HG03097 (cell line): ENCODE measurements around the gene ACTMAP.
"Not testable (repeated sequence)": the region's sequence is repeated elsewhere in the genome, so short reads cannot be mapped to it uniquely, and the experiment has no call there.

Source experiments
- ATAC-seq: cut with Tn5 transposase; IDR thresholded peaks from one replicate; pipeline ENCODE4 v1.9.1; 2021; ENCODE audit not compliant: unreplicated experiment, low FRiP score

Gene ACTMAP

DNA sequence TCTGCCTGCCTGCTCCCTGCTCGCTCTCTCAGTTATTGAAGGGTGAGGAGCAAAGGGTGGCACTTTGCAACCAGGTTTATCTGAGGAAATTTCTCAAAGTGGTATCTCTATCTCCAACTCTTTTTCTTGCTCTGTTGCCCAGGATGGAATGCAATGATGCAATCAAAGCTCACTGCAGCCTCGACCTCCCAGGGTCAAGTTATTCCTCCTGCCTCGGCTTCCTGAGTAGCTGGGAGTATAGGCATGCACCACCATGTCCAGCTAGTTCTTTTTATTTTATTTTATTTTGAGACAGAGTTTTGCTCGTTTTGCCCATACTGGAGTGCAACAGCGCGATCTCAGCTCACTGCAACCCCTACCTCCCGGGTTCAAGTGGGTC is 4.9 kb downstream of the ACTMAP start:
- no peak for ATAC-seq

- no peak for ATAC-seq
Measured at GRCh38 chr19:40744554-40745401, 5.5 kb downstream of the ACTMAP start.

DNA sequence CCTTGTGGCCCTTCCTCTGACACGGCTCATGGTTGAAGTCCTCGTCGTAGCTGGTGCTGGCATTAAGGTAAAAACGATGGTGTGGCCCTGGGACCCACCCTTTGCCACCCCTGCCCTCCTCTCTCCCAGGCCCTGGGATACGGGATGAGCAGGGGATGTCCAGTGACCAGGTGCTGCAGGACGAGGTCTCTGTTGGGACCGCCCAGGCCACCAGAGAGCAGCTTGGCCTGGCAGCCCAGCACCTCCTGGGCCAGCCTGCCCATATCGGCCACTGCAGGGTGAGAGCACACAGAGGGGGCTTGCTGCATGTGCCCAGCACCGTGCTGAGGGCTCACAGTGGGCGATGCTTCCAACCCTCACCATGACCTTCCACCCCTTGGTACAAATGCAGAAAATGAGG is 6.4 kb downstream of the ACTMAP start:
- ATAC-seq = no peak

- ATAC-seq = no peak
Measured at GRCh38 chr19:40742886-40743285, 7.4 kb downstream of the ACTMAP start.

DNA sequence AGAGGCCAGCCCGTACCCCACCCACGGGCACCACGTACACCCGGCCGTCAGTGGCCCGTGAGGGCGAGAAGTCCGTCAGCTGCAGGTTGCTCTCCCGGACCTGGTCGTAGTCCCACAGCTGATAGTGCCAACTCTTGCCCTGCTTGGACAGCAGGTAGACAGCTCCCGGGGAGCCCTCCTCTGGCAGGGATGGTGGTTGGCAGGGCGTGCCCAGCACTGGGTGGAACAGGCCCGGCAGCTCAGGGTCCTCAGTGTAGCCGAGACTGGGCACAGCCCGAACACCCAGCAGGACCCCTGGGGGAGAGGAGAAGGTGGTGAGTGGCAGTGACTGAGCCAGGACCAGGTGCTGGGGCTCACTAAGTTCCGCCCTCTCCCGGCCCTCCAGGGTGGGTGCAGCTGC is 7.8 kb downstream of the ACTMAP start:
- no peak for ATAC-seq

DNA sequence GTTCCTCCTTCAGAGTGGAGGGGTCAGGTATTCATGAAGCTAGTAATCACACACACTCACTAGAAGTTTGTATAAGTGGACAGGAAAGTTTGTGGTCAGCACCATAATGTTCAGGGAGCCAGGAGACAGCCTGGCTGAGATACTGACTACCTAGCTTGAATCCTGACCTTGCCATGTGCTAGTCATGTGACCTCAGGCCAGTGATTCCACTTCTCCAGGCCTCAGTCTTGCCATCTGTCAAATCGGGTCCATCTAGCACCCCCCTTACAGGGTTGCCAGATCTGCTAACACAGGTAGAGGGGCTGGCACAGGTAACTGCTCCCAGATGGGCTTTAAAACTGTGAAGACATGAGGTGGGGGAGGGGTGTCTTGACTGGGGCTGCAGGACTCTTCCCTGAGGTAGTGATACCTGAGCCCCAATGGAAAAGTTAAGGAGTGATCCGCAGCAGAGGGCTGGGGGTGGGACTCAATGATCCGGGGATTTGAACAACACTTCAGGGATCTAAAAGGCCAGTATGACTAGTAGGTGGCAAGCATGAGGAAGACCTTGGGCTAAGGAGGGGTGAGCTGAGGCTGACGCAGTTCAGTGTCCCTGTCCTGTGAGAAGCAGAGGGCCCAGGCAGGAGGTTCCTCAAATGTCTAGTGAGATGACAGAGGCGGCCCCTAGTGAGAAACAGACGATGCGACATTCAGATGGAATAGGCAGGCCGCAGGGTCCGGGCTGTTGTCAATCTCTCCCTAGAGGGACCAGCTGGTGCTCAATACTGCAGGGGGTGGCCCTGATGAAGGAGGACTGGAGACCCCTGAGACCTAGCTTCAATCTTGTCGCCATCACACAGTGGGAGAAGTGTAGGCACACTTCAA is 8.5 kb downstream of the ACTMAP start:
- no peak for ATAC-seq

- ATAC-seq = no peak
Measured at GRCh38 chr19:40740747-40741146, 9.5 kb downstream of the ACTMAP start.

DNA sequence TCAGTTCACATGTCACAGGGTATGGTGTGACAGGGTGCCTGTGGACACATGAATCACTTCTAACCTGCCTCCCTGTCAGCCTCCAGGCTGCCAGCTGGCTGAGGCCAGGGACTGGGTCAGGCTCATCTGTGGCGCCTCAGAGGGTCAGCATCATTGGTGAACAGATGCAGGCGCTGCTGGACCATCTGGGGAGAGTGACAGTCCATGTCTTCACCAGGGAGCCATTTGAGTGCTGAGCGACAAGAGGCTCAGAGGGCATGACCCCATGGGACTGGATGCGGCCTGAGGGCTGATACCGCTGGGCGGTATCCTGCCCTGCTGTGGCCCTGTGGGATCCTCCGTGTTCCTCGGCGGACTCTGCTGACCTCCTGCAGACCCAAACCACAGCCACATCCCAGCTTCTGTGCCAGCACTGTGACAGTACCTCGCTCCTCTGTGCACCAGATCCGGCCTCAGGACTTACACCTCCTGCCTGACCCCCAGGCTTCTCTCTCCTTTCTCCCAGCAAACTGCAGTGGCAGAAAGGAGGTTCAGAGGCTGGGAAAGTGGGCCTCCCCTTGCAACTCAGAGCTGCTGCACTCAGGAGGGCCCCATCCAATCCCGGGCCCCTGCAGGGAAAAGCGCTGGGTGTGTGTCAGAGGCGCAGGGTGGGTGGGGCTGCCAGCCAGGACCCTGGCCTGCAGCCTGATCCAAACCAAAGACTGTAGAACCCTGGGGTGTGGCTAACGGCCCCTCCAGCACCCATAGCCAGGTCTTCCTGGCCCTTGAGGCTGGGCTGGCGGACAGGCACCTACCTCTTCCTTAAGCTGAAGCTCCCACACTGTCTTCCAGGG is 10.2 kb downstream of the ACTMAP start:
- no peak for ATAC-seq

DNA sequence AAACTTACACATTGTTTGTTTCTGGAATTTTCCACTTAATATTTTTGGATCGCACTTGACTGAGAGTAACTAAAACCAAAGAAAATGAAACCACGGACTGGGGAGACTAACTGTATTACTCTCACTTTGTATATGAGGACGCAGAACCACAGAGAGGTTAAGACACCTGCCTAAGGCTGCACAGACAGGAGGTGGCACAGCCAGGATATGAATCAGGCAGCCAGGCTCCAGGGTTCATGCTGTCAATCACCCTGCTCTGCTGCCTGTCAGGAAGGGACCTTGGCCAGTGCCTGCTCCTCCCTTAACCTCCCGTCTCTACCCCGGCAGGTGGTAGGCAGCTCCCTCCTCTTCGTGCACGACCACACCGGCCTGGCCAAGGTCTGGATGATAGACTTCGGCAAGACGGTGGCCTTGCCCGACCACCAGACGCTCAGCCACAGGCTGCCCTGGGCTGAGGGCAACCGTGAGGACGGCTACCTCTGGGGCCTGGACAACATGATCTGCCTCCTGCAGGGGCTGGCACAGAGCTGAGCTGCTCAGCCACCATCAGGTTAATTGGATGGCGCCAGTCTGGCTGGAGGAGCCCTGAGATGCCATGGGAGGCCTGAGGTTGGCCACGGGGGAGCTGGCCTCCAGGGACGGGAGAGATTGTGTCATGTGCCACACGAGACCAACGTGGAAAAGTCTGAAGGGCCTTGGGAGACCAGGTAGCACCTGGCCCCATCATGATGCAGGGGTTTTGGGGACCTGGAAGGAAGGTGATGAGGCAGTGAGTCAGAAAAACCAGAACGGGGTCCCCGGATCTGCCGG is 11.0 kb downstream of the ACTMAP start:
- ATAC-seq = no peak

DNA sequence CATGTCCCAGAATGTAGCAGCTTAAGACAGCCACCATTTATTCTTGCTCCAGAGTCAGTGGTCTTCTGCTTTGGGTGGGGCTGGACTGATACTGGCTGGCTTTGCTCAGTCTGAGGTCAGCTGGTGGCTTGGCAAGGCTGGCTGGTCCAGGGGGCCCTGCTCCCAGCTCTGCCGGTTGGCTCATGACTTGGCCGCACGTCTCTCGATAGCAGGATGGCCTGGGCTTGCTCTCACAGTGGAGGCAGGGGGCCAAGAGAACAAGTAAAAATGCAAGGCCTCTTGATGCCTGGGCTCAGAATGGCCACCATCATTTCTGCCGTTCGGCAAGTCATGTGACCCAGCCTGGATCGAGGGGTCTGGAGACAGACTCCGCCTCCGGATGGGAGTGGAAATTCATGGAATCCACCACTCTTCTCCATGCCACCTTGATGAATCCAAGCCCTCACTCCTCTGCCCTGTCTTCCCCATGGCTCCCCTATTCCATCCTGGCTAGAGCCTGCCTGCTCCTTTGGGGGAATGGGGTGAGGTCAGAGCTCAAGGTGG is 13.1 kb downstream of the ACTMAP start:
- no peak for ATAC-seq

DNA sequence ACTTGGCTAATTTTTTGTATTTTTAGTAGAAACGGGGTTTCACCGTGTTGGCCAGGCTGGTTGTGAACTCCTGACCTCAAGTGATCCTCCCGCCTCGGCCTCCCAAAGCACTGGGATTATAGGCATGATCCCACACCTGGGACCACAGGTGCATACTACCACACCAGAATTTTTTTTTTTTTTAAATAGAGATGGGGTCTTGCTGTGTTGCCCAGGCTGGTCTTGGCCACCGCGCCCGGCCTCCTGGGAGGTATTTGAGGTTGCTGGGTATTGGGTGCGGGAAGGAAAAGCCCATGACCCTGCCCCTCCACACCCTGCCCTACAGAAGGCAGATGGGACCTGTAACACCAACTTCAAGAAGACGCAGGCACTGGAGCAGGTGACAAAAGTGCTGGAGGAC is 13.6 kb downstream of the ACTMAP start:
- ATAC-seq = no peak

GRCh38 chr19:40735013-40735771 is 15.1 kb downstream of the ACTMAP start:
- no peak for ATAC-seq

- ATAC-seq = no peak
Measured at GRCh38 chr19:40733149-40733548, 17.1 kb downstream of the ACTMAP start.

GRCh38 chr19:40732304-40732703 is 18.0 kb downstream of the ACTMAP start:
- ATAC-seq = not testable (repeated sequence)

DNA sequence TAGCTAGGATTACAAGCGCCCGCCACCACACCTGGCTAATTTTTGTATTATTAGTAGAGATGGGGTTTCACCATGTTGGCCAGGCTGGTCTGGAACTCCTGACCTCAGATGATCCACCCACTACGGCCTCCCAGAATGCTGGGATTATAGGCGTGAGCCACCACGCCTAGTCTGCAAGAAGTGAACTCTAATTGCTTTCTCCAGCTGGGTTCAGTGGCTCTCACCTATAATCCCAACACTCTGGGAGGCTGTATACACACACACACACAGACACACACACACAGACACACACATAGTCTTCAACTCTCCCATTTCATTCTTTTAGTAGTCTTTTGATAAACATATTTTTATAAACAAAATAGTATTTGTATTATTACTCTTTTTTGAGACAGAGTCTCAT is 20.2 kb downstream of the ACTMAP start:
- not testable (repeated sequence) for ATAC-seq

- no peak for ATAC-seq
Measured at GRCh38 chr19:40726279-40726678, 24.0 kb downstream of the ACTMAP start.

DNA sequence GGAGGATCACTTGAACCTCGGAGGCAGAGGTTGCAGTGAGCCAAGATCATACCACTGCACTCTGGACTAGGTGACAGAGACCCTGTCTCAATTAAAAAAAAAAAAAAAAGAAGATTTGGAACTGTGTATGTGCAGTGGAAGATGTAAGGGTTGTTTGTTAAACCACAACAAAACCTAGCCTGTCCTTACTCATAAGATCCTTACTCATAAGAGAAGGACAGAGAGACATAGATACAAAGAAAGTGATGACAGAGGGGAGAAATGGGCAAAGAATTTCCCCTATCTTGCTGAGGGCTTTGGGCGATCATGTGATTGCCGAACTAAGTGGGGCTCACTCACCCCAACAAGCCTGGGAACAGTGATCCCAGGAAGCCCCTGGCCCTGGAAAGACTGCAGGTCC is 25.4 kb downstream of the ACTMAP start:
- no peak for ATAC-seq

- ATAC-seq = no peak
Measured at GRCh38 chr19:40724315-40724714, 26.0 kb downstream of the ACTMAP start.

GRCh38 chr19:40723661-40724254 is 26.5 kb downstream of the ACTMAP start:
- no peak for ATAC-seq
